ENCODE measurements around the gene DPH2.

GRCh38 chr1:43934986-43935324 is 34.9 kb upstream of the DPH2 start:
- no peak for TF ChIP-seq ZC3H10 (CRISPR knock-in tag; IDR thresholded peaks at IDR 0.05)
- no peak for TF ChIP-seq ZFP30 (CRISPR knock-in tag; IDR thresholded peaks at IDR 0.05)
- no peak for TF ChIP-seq CSRNP3 (CRISPR knock-in tag; IDR thresholded peaks at IDR 0.05)
- TF ChIP-seq PPARA (CRISPR knock-in tag; IDR thresholded peaks at IDR 0.05; ENCODE audit: borderline replicate concordance) = no peak
- no peak for TF ChIP-seq PATZ1 (CRISPR knock-in tag; IDR thresholded peaks at IDR 0.05; ENCODE audit: borderline replicate concordance)
- no peak for TF ChIP-seq BACH2 (CRISPR knock-in tag; IDR thresholded peaks at IDR 0.05; ENCODE audit: borderline replicate concordance)
- no peak for TF ChIP-seq ESRRG (CRISPR knock-in tag; IDR thresholded peaks at IDR 0.05)
- no peak for TF ChIP-seq ZFP3 (CRISPR knock-in tag; IDR thresholded peaks at IDR 0.05)
